ENCODE measurements around the gene DENND2A. TPM values are rescaled to one million over a fixed set of nuclear protein-coding genes. Genes with fewer than 3 reads are reported as not detected.
"Not testable (repeated sequence)": the region's sequence is repeated elsewhere in the genome, so short reads cannot be mapped to it uniquely, and the experiment has no call there.

DENND2A gene
- total RNA-seq, 1 experiment from 2014 or later: 7.3 TPM

- Mint-ChIP-seq H3K4me1 (peaks cover 14 to 18% of the 10 kb centered on the region in 2 experiments), H3K9me3 (no peaks in the 10 kb centered on the region), H3K4me3 (no peak overlapping the region; a peak in 1 of 5 replicates), H3K27me3 (ENCODE audit: low read depth) (peaks cover 6% of the 10 kb centered on the region), H3K27ac (no peak overlapping the region; a peak in 1 of 7 replicates), H3K36me3 (ENCODE audit: insufficient read depth in 1 of 3, low read depth in 3 of 3) (no peaks in the 10 kb centered on the region; a peak in 1 of 7 replicates)
- Histone ChIP-seq H3K56ac (ENCODE audit: insufficient read length, low read depth, low read length) (no peak overlapping the region), H3T11ph (ENCODE audit: low read length) (no peak overlapping the region), H3K23me2 (ENCODE audit: insufficient read length, low read depth, low read length, poor library complexity, severe bottlenecking) (peaks cover 6% of the 10 kb centered on the region), H3K23ac (ENCODE audit: insufficient read length, low read depth, low read length) (no peak overlapping the region), H3K18ac (ENCODE audit: insufficient read length, low read depth, low read length) (no peak overlapping the region), H4K5ac (ENCODE audit: insufficient read length, low read depth, low read length) (no peak overlapping the region), H4K20me1 (ENCODE audit: control insufficient read depth, insufficient read depth, insufficient read length) (no peaks in the 10 kb centered on the region), H2BK12ac (ENCODE audit: insufficient read length, low read depth, low read length) (no peak overlapping the region), H3K79me2 (ENCODE audit: insufficient read depth, low read length) (no peaks in the 10 kb centered on the region), H3K4me2 (ENCODE audit: insufficient read depth, insufficient read length, low read length) (no peak overlapping the region), H3K9ac (ENCODE audit: extremely low read depth, insufficient read length, low read length) (no peak overlapping the region), H2AFZ (ENCODE audit: low read length) (no peak overlapping the region), H2AK5ac (ENCODE audit: insufficient read length, low read length) (no peak overlapping the region), H2BK5ac (ENCODE audit: insufficient read length, low read length) (no peak overlapping the region), H3K79me1 (ENCODE audit: insufficient read depth, low read depth, low read length, poor library complexity, severe bottlenecking) (no peaks in the 10 kb centered on the region), H2BK120ac (ENCODE audit: low read depth, low read length, poor library complexity, severe bottlenecking) (no peak overlapping the region), H3K27ac (ENCODE audit: insufficient read length, low read depth, low read length) (no peak overlapping the region), H3K27me3 (ENCODE audit: insufficient read depth, low read length) (no peaks in the 10 kb centered on the region; the same call in 1 of the 2 replicates), H4K91ac (ENCODE audit: insufficient read length, low read depth, low read length) (no peak overlapping the region), H2BK15ac (ENCODE audit: low read depth, low read length) (no peak overlapping the region), H4K8ac (replicated peaks; ENCODE audit: insufficient read length, low read depth, low read length) (no peak overlapping the region), H3K9me3 (ENCODE audit: control insufficient read depth, low read depth, low read length) (no peaks in the 10 kb centered on the region), H3K4me1 (ENCODE audit: insufficient read depth, low read length) (no peaks in the 10 kb centered on the region; the same call in 1 of the 2 replicates), H3K4ac (ENCODE audit: low read depth, low read length) (no peak overlapping the region), H2BK20ac (ENCODE audit: low read depth, low read length, poor library complexity, severe bottlenecking) (no peak overlapping the region), H3K14ac (ENCODE audit: insufficient read depth, low read length) (no peak overlapping the region)
- no CpG with 5 or more reads among the region's 4 CpGs for WGBS (ENCODE audit: extremely low coverage, insufficient read length, low lambda C conversion rate)
- no peak for TF ChIP-seq CTCF (conservative IDR thresholded peaks at IDR 0.05)
- no peak for DNase-seq
Observed at GRCh38 chr7:140670343-140670935, 29.8 kb upstream of the DENND2A start.

GRCh38 chr7:140669862-140670261 lies 29.2 kb upstream of the DENND2A start:
- not testable (repeated sequence) for H2BK20ac ChIP-seq (ENCODE audit: low read depth, low read length, poor library complexity, severe bottlenecking); H3K23me2 ChIP-seq (ENCODE audit: insufficient read length, low read depth, low read length, poor library complexity, severe bottlenecking); H3K27ac ChIP-seq (ENCODE audit: insufficient read length, low read depth, low read length); H3K4ac ChIP-seq (ENCODE audit: low read depth, low read length); H2BK5ac ChIP-seq (ENCODE audit: insufficient read length, low read length); H3K36me3 Mint-ChIP-seq (ENCODE audit: insufficient read depth in 1 of 3, low read depth in 3 of 3); H3K27me3 Mint-ChIP-seq (ENCODE audit: low read depth); H2AFZ ChIP-seq (ENCODE audit: low read length); H2BK15ac ChIP-seq (ENCODE audit: low read depth, low read length); DNase-seq; H4K8ac ChIP-seq (replicated peaks; ENCODE audit: insufficient read length, low read depth, low read length); H3K27me3 ChIP-seq (ENCODE audit: insufficient read depth, low read length); H4K5ac ChIP-seq (ENCODE audit: insufficient read length, low read depth, low read length); H2BK12ac ChIP-seq (ENCODE audit: insufficient read length, low read depth, low read length); H3K9ac ChIP-seq (ENCODE audit: extremely low read depth, insufficient read length, low read length); H3K79me2 ChIP-seq (ENCODE audit: insufficient read depth, low read length); H3K4me1 ChIP-seq (ENCODE audit: insufficient read depth, low read length); H3K79me1 ChIP-seq (ENCODE audit: insufficient read depth, low read depth, low read length, poor library complexity, severe bottlenecking); H3K27ac Mint-ChIP-seq; H3K14ac ChIP-seq (ENCODE audit: insufficient read depth, low read length); H3K18ac ChIP-seq (ENCODE audit: insufficient read length, low read depth, low read length); H3K9me3 ChIP-seq (ENCODE audit: control insufficient read depth, low read depth, low read length); H3K56ac ChIP-seq (ENCODE audit: insufficient read length, low read depth, low read length); H4K20me1 ChIP-seq (ENCODE audit: control insufficient read depth, insufficient read depth, insufficient read length); H3K4me2 ChIP-seq (ENCODE audit: insufficient read depth, insufficient read length, low read length); H2BK120ac ChIP-seq (ENCODE audit: low read depth, low read length, poor library complexity, severe bottlenecking); H3K4me3 Mint-ChIP-seq; H3K23ac ChIP-seq (ENCODE audit: insufficient read length, low read depth, low read length); H3T11ph ChIP-seq (ENCODE audit: low read length); H3K9me3 Mint-ChIP-seq; H2AK5ac ChIP-seq (ENCODE audit: insufficient read length, low read length); H4K91ac ChIP-seq (ENCODE audit: insufficient read length, low read depth, low read length)
- WGBS (ENCODE audit: extremely low coverage, insufficient read length, low lambda C conversion rate): no CpG with 5 or more reads among the region's 10 CpGs
- peaks cover 13 to 18% of the 10 kb centered on the region in 2 experiments for H3K4me1 Mint-ChIP-seq
